Calu3 (cell line): Measurements from ENCODE around the gene ALK. TPM values are rescaled to one million over a fixed set of nuclear protein-coding genes. Genes with fewer than 3 reads are reported as not detected.

Experiments used
- BruUV-seq: library from RNA; stranded (reverse); fragments of 400-500 nt; replicated peaks from 2 replicates; lab custom pipeline; 2021; lab: Mats Ljungman, UMichigan
- CTCF ChIA-PET: fragments of 300-600 bp; sonication (Branson Sonifier 250); formaldehyde crosslinking; loops from one replicate; lab custom pipeline; 2022; ENCODE audit warnings: antibody characterized with exemption; lab: Charles Lee
- DNase-seq: peaks from one replicate; pipeline ENCODE4 v3.0.0; 2022
- H3K27ac Mint-ChIP-seq: one replicate; pipeline ENCODE4 v1.8.0; 2022; ENCODE audit warnings: mixed read lengths; ENCODE audit not compliant: unreplicated experiment
- H3K27me3 Mint-ChIP-seq: one replicate; pipeline ENCODE4 v1.8.0; 2022; ENCODE audit warnings: mixed read lengths; ENCODE audit not compliant: unreplicated experiment
- H3K36me3 Mint-ChIP-seq: one replicate; pipeline ENCODE4 v1.8.0; 2022; ENCODE audit warnings: mild to moderate bottlenecking, moderate library complexity, mixed read lengths; ENCODE audit not compliant: insufficient read depth, unreplicated experiment
- H3K4me1 Mint-ChIP-seq: one replicate; pipeline ENCODE4 v1.8.0; 2022; ENCODE audit warnings: mild to moderate bottlenecking, low read depth, mixed read lengths; ENCODE audit not compliant: unreplicated experiment
- H3K4me3 Mint-ChIP-seq: one replicate; pipeline ENCODE4 v1.8.0; 2022; ENCODE audit warnings: mild to moderate bottlenecking, low read depth, moderate library complexity, mixed read lengths; ENCODE audit not compliant: unreplicated experiment
- H3K9me3 Mint-ChIP-seq: one replicate; pipeline ENCODE4 v1.8.0; 2022; ENCODE audit warnings: low read depth, mixed read lengths; ENCODE audit not compliant: unreplicated experiment
- CTCF ChIP-seq: fragments of 200-600 bp; IDR thresholded peaks from one replicate; pipeline ENCODE4 v1.8.0; 2022; ENCODE audit warnings: antibody characterized with exemption; ENCODE audit not compliant: unreplicated experiment
- intact Hi-C: fragments of 100-400 bp; cut with micrococcal nuclease; formaldehyde crosslinking; loops from one replicate; pipeline ENCODE4 v1.10.0; 2022; ENCODE audit not compliant: unreplicated experiment
- total RNA-seq: library from RNA; stranded (reverse); gene quantifications from 2 replicates; pipeline ENCODE4 v1.2.3, GENCODE V29; 2022

The ALK gene
- total RNA-seq, 1 experiment from 2014 or later, result not detected

- H3K27ac Mint-ChIP-seq, result no peak overlapping the region
- no peak for TF ChIP-seq CTCF
- peaks cover 100% of the 10 kb centered on the region for H3K27me3 Mint-ChIP-seq
- H3K4me1 Mint-ChIP-seq, result no peaks in the 10 kb centered on the region
- BruUV-seq, result no TSS peak
- no peak for DNase-seq
- H3K9me3 Mint-ChIP-seq, result no peaks in the 10 kb centered on the region
- CTCF ChIA-PET, result no interaction called here
- no peak overlapping the region for H3K4me3 Mint-ChIP-seq
- intact Hi-C loops, result no loop called here
- H3K36me3 Mint-ChIP-seq, result no peaks in the 10 kb centered on the region
Observed at GRCh38 chr2:29573147-29573546, 348.2 kb downstream of the ALK start.

GRCh38 chr2:29570539-29570938, 350.8 kb downstream of the ALK start:
- no peak overlapping the region for H3K27ac Mint-ChIP-seq
- intact Hi-C loops, result no loop called here
- peaks cover 100% of the 10 kb centered on the region for H3K27me3 Mint-ChIP-seq
- no peak for DNase-seq
- H3K4me3 Mint-ChIP-seq, result no peak overlapping the region
- CTCF ChIA-PET, result no interaction called here
- H3K36me3 Mint-ChIP-seq, result no peaks in the 10 kb centered on the region
- no TSS peak for BruUV-seq
- no peak for TF ChIP-seq CTCF
- no peaks in the 10 kb centered on the region for H3K4me1 Mint-ChIP-seq
- no peaks in the 10 kb centered on the region for H3K9me3 Mint-ChIP-seq

GRCh38 chr2:29567906-29568520, 353.4 kb downstream of the ALK start:
- CTCF ChIA-PET, result no interaction called here
- no peak for DNase-seq
- H3K4me1 Mint-ChIP-seq, result no peaks in the 10 kb centered on the region
- peaks cover 100% of the 10 kb centered on the region for H3K27me3 Mint-ChIP-seq
- no peaks in the 10 kb centered on the region for H3K9me3 Mint-ChIP-seq
- BruUV-seq, result no TSS peak
- no peak overlapping the region for H3K27ac Mint-ChIP-seq
- intact Hi-C loops, result no loop called here
- TF ChIP-seq CTCF, result no peak
- no peak overlapping the region for H3K4me3 Mint-ChIP-seq
- no peaks in the 10 kb centered on the region for H3K36me3 Mint-ChIP-seq

- H3K4me1 Mint-ChIP-seq, result no peaks in the 10 kb centered on the region
- peaks cover 90% of the 10 kb centered on the region for H3K27me3 Mint-ChIP-seq
- no peak overlapping the region for H3K27ac Mint-ChIP-seq
- intact Hi-C loops, result no loop called here
- DNase-seq, result no peak
- no peak overlapping the region for H3K4me3 Mint-ChIP-seq
- TF ChIP-seq CTCF, result no peak
- no peaks in the 10 kb centered on the region for H3K9me3 Mint-ChIP-seq
- no peaks in the 10 kb centered on the region for H3K36me3 Mint-ChIP-seq
- CTCF ChIA-PET, result no interaction called here
- BruUV-seq, result no TSS peak
Observed at GRCh38 chr2:29563697-29564096, 357.7 kb downstream of the ALK start.
